Pancreas (tissue), 10 donors: ENCODE data around the gene CCL8. TPM values are rescaled to one million over a fixed set of nuclear protein-coding genes. Genes with fewer than 3 reads are reported as not detected.

Experiments
- ATAC-seq, 4 donors: fragments of 200-7000 bp; cut with Tn5 transposase; one replicate each; pipeline versions ENCODE4 v1.8.0 to v1.9.1; 2020; ENCODE audit warnings: mild to moderate bottlenecking in 4 of 4, moderate library complexity in 4 of 4
- DNase-seq, 6 donors: peaks; one replicate each; pipeline ENCODE4 v3.0.0-alpha.2; 2020
- FAIRE-seq: peaks from 2 replicates; lab custom pipeline; 2012; peaks lifted over from hg19 to GRCh38; lab: Jason Lieb, UNC
- H3K27ac ChIP-seq, 4 donors: fragments of 200-600 bp; sonication (generic); 1 replicate in 3 of 4; 2 replicates in 1 of 4; pipeline versions ENCODE4 v1.5.0 to v1.8.0; 2020
- H3K27me3 ChIP-seq, 4 donors: fragments of 200-600 bp; one replicate each; pipeline ENCODE4 v1.8.0; 2021
- H3K36me3 ChIP-seq, 3 donors: fragments of 200-600 bp; sonication (generic) in 1 of 3; one replicate each; pipeline versions ENCODE4 v1.5.0 to v1.8.0; 2020 to 2021
- H3K4me1 ChIP-seq, 3 donors: fragments of 200-600 bp; one replicate each; pipeline ENCODE4 v1.8.0; 2021
- H3K4me3 ChIP-seq, 4 donors: fragments of 200-600 bp; sonication (generic) in 2 of 4; one replicate each; pipeline versions ENCODE4 v1.5.0 to v1.8.0; 2020 to 2021
- H3K9me3 ChIP-seq, 4 donors: fragments of 200-600 bp; one replicate each; pipeline ENCODE4 v1.8.0; 2021
- CTCF ChIP-seq, 4 donors: fragments of 200-600 bp; sonication (generic) in 3 of 4; IDR thresholded peaks; one replicate each; pipeline versions ENCODE4 v1.5.0 to v1.8.0; 2021; ENCODE audit warnings: antibody characterized with exemption in 4 of 4
- WGBS, 2 donors: extraction: QIAGEN DNeasy Blood & Tissue Kit; methylation state at CpG; one replicate each; pipeline ENCODE4 v1.1.7; 2013; 5-methylcytosine and 5-hydroxymethylcytosine counted together
- intact Hi-C, 3 donors: fragments of 100-400 bp; cut with DNase I; formaldehyde crosslinking; loops; one replicate each; pipeline versions ENCODE4 v1.11.1 to v1.14.2; 2022
- polyA plus RNA-seq, 2 donors: library from polyadenylated mRNA; stranded (reverse); fragments of 200-250 nt; gene quantifications; one replicate each; pipeline ENCODE4 v1.2.3, GENCODE V29; 2013
- total RNA-seq, 6 donors: library from RNA; stranded (reverse); fragmentation: NEBNext Ultra II Directional in 4 of 6; extraction: Animal tissue kit (Norgen Biotek cat#: 25700) in 4 of 6; gene quantifications; one replicate each; pipeline versions ENCODE4 v1.2.1 to v1.2.4, GENCODE V29; 2021 to 2023
- donor health status: healthy with polysubstance abuse.
- donor health status: DM: no; HTN: no; CAD: no; lungs with moderate emphysema.
- donor health status: DM: no; HTN: no; CAD: no.
- donor health status: control.
- donor health status: control.
- donor health status: Bipolar disorder and iron deficiency.
- donor health status: DM: yes; HTN: yes; CAD: no.
- donor health status: DM: no; HTN: no; CAD: no.
- donor health status: DM: no; HTN: no; CAD: no.
- donor health status: DM: yes; HTN: yes; CAD: no.

CCL8 gene
- total RNA-seq, result under 1 TPM in 2 of 6 donors, not detected in 4; 0.22 to 0.46 TPM
- under 1 TPM in 1 of 2 donors, not detected in 1; 0.12 TPM for polyA plus RNA-seq

- ATAC-seq (peak in 3 of 4 donors; percentile 22 to 68 (median 57)), DNase-seq (no peak), FAIRE-seq (no peak)
- Histone ChIP-seq H3K27ac (no peak within 1 kb of the TSS), H3K36me3 (no peaks in the 10 kb centered on the region), H3K4me1 (no peaks in the 10 kb centered on the region), H3K27me3 (peaks cover 0 to 9% (median 0%) of the 10 kb centered on the region in 4 donors), H3K4me3 (no peak within 1 kb of the TSS), H3K9me3 (no peaks in the 10 kb centered on the region)
- intact Hi-C loops, result no loop called here
- WGBS, 2 donors, result 33 to 54% methylated on average over 2 of the region's 2 CpGs
- no peak for TF ChIP-seq CTCF (IDR thresholded peaks at IDR 0.05)
These were observed at the start of gene CCL8 for GRCh38 chr17:34319039-34319483. CCL8 (plus strand) TSS chr17:34319435; CDS start chr17:34319502, 67 bp downstream.

GRCh38 chr17:34269969-34270368, 49.3 kb upstream of the CCL8 start, which contains the start of gene CCL7:
CCL7 (plus strand) TSS chr17:34270221; CDS start chr17:34270291, 70 bp downstream.
- ATAC-seq, result no peak
- Histone ChIP-seq H3K36me3 (no peaks in the 10 kb centered on the region), H3K27me3 (no peaks in the 10 kb centered on the region), H3K9me3 (no peaks in the 10 kb centered on the region), H3K27ac (no peak within 1 kb of the TSS), H3K4me3 (no peak within 1 kb of the TSS), H3K4me1 (no peaks in the 10 kb centered on the region)
- FAIRE-seq, result no peak
- 26 to 50% methylated on average over 1 of the region's 1 CpG for WGBS, 2 donors
- DNase-seq, result no peak
- intact Hi-C loops, result no loop called here
- no peak for TF ChIP-seq CTCF (IDR thresholded peaks at IDR 0.05)

- TF ChIP-seq CTCF (IDR thresholded peaks at IDR 0.05), result no peak
- ATAC-seq, result peak in 1 of 4 donors; percentile 22
- Histone ChIP-seq H3K4me1 (no peaks in the 10 kb centered on the region), H3K27me3 (no peaks in the 10 kb centered on the region), H3K9me3 (no peaks in the 10 kb centered on the region), H3K36me3 (no peaks in the 10 kb centered on the region), H3K4me3 (no peak overlapping the region), H3K27ac (no peak overlapping the region)
- 4 to 5% methylated on average over 1 of the region's 1 CpG for WGBS, 2 donors
- DNase-seq, result no peak
- intact Hi-C loops, result no loop called here
- FAIRE-seq, result no peak
These were observed 43.4 kb upstream of the CCL8 start for GRCh38 chr17:34275881-34276280.

GRCh38 chr17:34276826-34277225, 42.4 kb upstream of the CCL8 start:
- WGBS, 2 donors, result 37 to 47% methylated on average over 4 of the region's 4 CpGs
- intact Hi-C loops, result no loop called here
- Histone ChIP-seq H3K9me3 (no peaks in the 10 kb centered on the region), H3K4me3 (no peak overlapping the region), H3K27me3 (no peaks in the 10 kb centered on the region), H3K4me1 (no peaks in the 10 kb centered on the region), H3K27ac (no peak overlapping the region), H3K36me3 (no peaks in the 10 kb centered on the region)
- FAIRE-seq (no peak), ATAC-seq (no peak), DNase-seq (no peak)
- no peak for TF ChIP-seq CTCF (IDR thresholded peaks at IDR 0.05)

GRCh38 chr17:34283571-34283970, 35.7 kb upstream of the CCL8 start:
- 69 to 73% methylated on average over 6 of the region's 6 CpGs for WGBS, 2 donors
- intact Hi-C loops, result no loop called here
- Histone ChIP-seq H3K9me3 (no peaks in the 10 kb centered on the region), H3K4me3 (no peak overlapping the region), H3K4me1 (no peaks in the 10 kb centered on the region), H3K27ac (no peak overlapping the region), H3K27me3 (no peaks in the 10 kb centered on the region), H3K36me3 (no peaks in the 10 kb centered on the region)
- ATAC-seq (no peak), FAIRE-seq (no peak), DNase-seq (no peak)
- no peak for TF ChIP-seq CTCF (IDR thresholded peaks at IDR 0.05)
